ENCODE measurements around the gene CRMP1.
"Not testable (repeated sequence)": the region's sequence is repeated elsewhere in the genome, so short reads cannot be mapped to it uniquely, and the experiment has no call there.

Gene CRMP1

GRCh38 chr4:5851637-5852301, 41.1 kb downstream of the CRMP1 start:
- no peak for DNase-seq

- DNase-seq: no peak
Observed at GRCh38 chr4:5845035-5845905, 47.6 kb downstream of the CRMP1 start.

GRCh38 chr4:5843573-5844530, 49.0 kb downstream of the CRMP1 start:
- DNase-seq: no peak

GRCh38 chr4:5842456-5842855, 50.4 kb downstream of the CRMP1 start:
- no peak for DNase-seq

- no peak for DNase-seq
Observed at GRCh38 chr4:5839751-5840674, 52.9 kb downstream of the CRMP1 start.

GRCh38 chr4:5839332-5839731, 53.6 kb downstream of the CRMP1 start:
- no peak for DNase-seq

GRCh38 chr4:5837483-5837882, 55.4 kb downstream of the CRMP1 start:
- not testable (repeated sequence) for DNase-seq

GRCh38 chr4:5836943-5837342, 55.9 kb downstream of the CRMP1 start:
- DNase-seq: no peak

- DNase-seq: no peak
Observed at GRCh38 chr4:5828005-5828391, 64.9 kb downstream of the CRMP1 start.

GRCh38 chr4:5827108-5828004, 65.5 kb downstream of the CRMP1 start:
- no peak for DNase-seq

GRCh38 chr4:5826437-5827107, 66.3 kb downstream of the CRMP1 start:
- DNase-seq: no peak

GRCh38 chr4:5825321-5826041, 67.4 kb downstream of the CRMP1 start:
- no peak for DNase-seq

GRCh38 chr4:5824635-5825034, 68.3 kb downstream of the CRMP1 start:
- no peak for DNase-seq

GRCh38 chr4:5824227-5824626, 68.7 kb downstream of the CRMP1 start:
- DNase-seq: no peak

GRCh38 chr4:5823542-5824211, 69.2 kb downstream of the CRMP1 start:
- no peak for DNase-seq

GRCh38 chr4:5822619-5823018, 70.3 kb downstream of the CRMP1 start:
- no peak for DNase-seq

GRCh38 chr4:5821665-5822358, 71.1 kb downstream of the CRMP1 start:
- DNase-seq: no peak

GRCh38 chr4:5816851-5817375, 76.0 kb downstream of the CRMP1 start:
- DNase-seq: no peak
